ENCODE measurements around the gene IL34. TPM values are rescaled to one million over a fixed set of nuclear protein-coding genes. Genes with fewer than 3 reads are reported as not detected.

Gene IL34
- total and polyA plus RNA-seq, 2 of the 13 experiments (the other 11 are each of a cell fraction or from before 2014, with no cell fraction given) = 1.2 to 1.3 TPM

DNA sequence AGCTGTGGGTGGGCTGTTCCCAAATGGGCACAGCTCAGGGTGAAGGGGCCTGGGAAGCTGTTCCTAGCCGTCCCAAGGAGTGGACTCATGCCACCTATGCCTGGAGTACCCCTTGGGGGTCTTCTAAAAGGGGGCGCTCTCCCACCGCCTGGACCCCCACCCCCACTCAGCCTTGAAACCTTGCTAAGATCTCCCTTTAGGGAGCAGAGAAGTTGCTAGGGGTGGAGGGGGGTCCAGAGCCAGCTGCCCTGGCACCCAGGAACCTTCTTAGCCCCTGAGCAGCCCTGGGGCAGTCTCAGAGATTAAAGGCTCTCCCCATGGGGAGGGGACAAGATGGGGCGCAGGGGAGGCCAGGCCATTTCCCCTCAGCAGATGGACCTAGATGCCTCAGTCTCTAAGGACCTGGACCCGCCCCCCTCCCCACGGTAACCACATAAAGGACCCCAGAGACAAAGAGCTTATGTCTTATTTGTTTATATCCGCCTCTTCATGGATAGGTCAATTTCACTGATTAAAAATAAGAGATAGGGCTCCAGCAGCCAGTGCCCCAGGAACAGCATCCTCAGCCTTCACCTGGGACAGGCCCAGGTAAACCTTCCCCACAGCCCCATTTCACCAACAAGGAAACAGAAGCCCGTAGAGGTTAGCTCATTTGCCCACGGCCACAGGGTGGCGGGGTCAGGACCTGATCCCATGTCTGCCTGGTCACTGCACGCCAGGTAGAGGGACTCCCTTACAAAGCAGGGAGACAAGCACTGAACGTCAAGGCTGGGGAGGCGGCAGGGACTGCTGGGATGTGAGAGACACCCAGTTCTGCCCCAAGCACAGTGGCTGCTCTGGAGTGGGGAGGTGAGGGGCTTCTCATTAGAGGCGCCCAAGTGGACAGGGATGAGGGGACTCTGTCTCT is 36.1 kb downstream of the IL34 start (continued):
- TF ChIP-seq, protein P1, sequence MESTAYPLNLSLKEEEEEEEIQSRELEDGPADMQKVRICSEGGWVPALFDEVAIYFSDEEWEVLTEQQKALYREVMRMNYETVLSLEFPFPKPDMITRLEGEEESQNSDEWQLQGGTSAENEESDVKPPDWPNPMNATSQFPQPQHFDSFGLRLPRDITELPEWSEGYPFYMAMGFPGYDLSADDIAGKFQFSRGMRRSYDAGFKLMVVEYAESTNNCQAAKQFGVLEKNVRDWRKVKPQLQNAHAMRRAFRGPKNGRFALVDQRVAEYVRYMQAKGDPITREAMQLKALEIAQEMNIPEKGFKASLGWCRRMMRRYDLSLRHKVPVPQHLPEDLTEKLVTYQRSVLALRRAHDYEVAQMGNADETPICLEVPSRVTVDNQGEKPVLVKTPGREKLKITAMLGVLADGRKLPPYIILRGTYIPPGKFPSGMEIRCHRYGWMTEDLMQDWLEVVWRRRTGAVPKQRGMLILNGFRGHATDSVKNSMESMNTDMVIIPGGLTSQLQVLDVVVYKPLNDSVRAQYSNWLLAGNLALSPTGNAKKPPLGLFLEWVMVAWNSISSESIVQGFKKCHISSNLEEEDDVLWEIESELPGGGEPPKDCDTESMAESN (CRISPR knock-in tag; conservative IDR thresholded peaks at IDR 0.05) = no peak
- TF ChIP-seq TSC22D2 (CRISPR knock-in tag; IDR thresholded peaks at IDR 0.05; ENCODE audit: borderline replicate concordance) (no peak), MED13 (CRISPR knock-in tag; IDR thresholded peaks at IDR 0.05) (0 out of 2 replicates have a peak, but pooled peaks have one; percentile 5), POLR2AphosphoS5 (IDR thresholded peaks at IDR 0.05; ENCODE audit: low read depth, low read length) (peak; percentile 10), ARID2 (CRISPR knock-in tag; IDR thresholded peaks at IDR 0.05; ENCODE audit: borderline replicate concordance) (no peak), KDM4B (CRISPR knock-in tag; IDR thresholded peaks at IDR 0.05) (no peak), MYNN (CRISPR knock-in tag; IDR thresholded peaks at IDR 0.05; ENCODE audit: low read depth) (no peak), NCOA2 (CRISPR knock-in tag; IDR thresholded peaks at IDR 0.05) (no peak; the same call in 1 of the 2 replicates), RARA (CRISPR knock-in tag; IDR thresholded peaks at IDR 0.05) (no peak), ZNF614 (CRISPR knock-in tag; IDR thresholded peaks at IDR 0.05; ENCODE audit: borderline replicate concordance) (no peak), RBM22 (optimal IDR thresholded peaks at IDR 0.05; ENCODE audit: low read length) (peak; percentile 89), ZNF776 (CRISPR knock-in tag; IDR thresholded peaks at IDR 0.05) (no peak), ISX (CRISPR knock-in tag; conservative IDR thresholded peaks at IDR 0.05) (no peak), SRY (CRISPR knock-in tag; IDR thresholded peaks at IDR 0.05) (no peak; the same call in 1 of the 2 replicates), NFKB2 (CRISPR knock-in tag; IDR thresholded peaks at IDR 0.05; ENCODE audit: borderline replicate concordance) (no peak), AGO1 (IDR thresholded peaks at IDR 0.05; ENCODE audit: low read depth, low read length, poor library complexity, severe bottlenecking) (peak; percentile 2)
- TF ChIP-seq, protein P2, sequence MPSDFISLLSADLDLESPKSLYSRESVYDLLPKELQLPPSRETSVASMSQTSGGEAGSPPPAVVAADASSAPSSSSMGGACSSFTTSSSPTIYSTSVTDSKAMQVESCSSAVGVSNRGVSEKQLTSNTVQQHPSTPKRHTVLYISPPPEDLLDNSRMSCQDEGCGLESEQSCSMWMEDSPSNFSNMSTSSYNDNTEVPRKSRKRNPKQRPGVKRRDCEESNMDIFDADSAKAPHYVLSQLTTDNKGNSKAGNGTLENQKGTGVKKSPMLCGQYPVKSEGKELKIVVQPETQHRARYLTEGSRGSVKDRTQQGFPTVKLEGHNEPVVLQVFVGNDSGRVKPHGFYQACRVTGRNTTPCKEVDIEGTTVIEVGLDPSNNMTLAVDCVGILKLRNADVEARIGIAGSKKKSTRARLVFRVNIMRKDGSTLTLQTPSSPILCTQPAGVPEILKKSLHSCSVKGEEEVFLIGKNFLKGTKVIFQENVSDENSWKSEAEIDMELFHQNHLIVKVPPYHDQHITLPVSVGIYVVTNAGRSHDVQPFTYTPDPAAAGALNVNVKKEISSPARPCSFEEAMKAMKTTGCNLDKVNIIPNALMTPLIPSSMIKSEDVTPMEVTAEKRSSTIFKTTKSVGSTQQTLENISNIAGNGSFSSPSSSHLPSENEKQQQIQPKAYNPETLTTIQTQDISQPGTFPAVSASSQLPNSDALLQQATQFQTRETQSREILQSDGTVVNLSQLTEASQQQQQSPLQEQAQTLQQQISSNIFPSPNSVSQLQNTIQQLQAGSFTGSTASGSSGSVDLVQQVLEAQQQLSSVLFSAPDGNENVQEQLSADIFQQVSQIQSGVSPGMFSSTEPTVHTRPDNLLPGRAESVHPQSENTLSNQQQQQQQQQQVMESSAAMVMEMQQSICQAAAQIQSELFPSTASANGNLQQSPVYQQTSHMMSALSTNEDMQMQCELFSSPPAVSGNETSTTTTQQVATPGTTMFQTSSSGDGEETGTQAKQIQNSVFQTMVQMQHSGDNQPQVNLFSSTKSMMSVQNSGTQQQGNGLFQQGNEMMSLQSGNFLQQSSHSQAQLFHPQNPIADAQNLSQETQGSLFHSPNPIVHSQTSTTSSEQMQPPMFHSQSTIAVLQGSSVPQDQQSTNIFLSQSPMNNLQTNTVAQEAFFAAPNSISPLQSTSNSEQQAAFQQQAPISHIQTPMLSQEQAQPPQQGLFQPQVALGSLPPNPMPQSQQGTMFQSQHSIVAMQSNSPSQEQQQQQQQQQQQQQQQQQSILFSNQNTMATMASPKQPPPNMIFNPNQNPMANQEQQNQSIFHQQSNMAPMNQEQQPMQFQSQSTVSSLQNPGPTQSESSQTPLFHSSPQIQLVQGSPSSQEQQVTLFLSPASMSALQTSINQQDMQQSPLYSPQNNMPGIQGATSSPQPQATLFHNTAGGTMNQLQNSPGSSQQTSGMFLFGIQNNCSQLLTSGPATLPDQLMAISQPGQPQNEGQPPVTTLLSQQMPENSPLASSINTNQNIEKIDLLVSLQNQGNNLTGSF (CRISPR knock-in tag; IDR thresholded peaks at IDR 0.05) = no peak
- TF ChIP-seq, protein P3, sequence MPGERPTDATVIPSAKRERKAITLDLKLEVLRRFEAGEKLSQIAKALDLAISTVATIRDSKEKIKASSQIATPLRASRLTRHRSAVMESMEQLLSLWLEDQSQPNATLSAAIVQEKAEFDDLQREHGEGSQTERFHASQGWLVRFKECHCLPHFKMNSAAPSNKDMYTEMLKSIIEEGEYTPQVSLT (CRISPR knock-in tag; IDR thresholded peaks at IDR 0.05; ENCODE audit: borderline replicate concordance, low read depth) = no peak
- TF ChIP-seq, protein P4, sequence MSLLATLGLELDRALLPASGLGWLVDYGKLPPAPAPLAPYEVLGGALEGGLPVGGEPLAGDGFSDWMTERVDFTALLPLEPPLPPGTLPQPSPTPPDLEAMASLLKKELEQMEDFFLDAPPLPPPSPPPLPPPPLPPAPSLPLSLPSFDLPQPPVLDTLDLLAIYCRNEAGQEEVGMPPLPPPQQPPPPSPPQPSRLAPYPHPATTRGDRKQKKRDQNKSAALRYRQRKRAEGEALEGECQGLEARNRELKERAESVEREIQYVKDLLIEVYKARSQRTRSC (CRISPR knock-in tag; IDR thresholded peaks at IDR 0.05; ENCODE audit: low read depth) = no peak
- TF ChIP-seq, protein P5, sequence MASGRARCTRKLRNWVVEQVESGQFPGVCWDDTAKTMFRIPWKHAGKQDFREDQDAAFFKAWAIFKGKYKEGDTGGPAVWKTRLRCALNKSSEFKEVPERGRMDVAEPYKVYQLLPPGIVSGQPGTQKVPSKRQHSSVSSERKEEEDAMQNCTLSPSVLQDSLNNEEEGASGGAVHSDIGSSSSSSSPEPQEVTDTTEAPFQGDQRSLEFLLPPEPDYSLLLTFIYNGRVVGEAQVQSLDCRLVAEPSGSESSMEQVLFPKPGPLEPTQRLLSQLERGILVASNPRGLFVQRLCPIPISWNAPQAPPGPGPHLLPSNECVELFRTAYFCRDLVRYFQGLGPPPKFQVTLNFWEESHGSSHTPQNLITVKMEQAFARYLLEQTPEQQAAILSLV (CRISPR knock-in tag; IDR thresholded peaks at IDR 0.05; ENCODE audit: borderline replicate concordance) = 0 out of 2 replicates have a peak, but pooled peaks have one; percentile 6
